Neuronal stem cell (in vitro differentiated cells): Measurements from ENCODE around the gene TEPSIN.

ENCODE experiments used
- DNase-seq: peaks from one replicate; pipeline ENCODE4 v3.0.0-alpha.2; 2013; ENCODE audit warnings: low spot score
- H2AFZ ChIP-seq: one replicate; pipeline ENCODE4 v1.6.1; 2013; ENCODE audit warnings: mild to moderate bottlenecking, low read length, inconsistent platforms
- H2AK5ac ChIP-seq: 2 replicates; pipeline ENCODE4 v1.6.1; 2013; ENCODE audit warnings: low read depth, mild to moderate bottlenecking, inconsistent platforms, low read length, moderate library complexity, mixed read lengths
- H2BK120ac ChIP-seq: 2 replicates; pipeline ENCODE4 v1.6.1; 2013; ENCODE audit warnings: low read depth, mild to moderate bottlenecking, inconsistent platforms, low read length, moderate library complexity, mixed read lengths
- H2BK12ac ChIP-seq: one replicate; pipeline ENCODE4 v1.6.1; 2013; ENCODE audit warnings: low read length, inconsistent platforms
- H2BK15ac ChIP-seq: 2 replicates; pipeline ENCODE4 v1.6.1; 2013; ENCODE audit warnings: mild to moderate bottlenecking, low read length, inconsistent platforms, mixed read lengths
- H2BK5ac ChIP-seq: one replicate; pipeline ENCODE4 v1.6.1; 2013; ENCODE audit warnings: inconsistent platforms, mild to moderate bottlenecking, low read length, moderate library complexity
- H3K14ac ChIP-seq: one replicate; pipeline ENCODE4 v1.6.1; 2013; ENCODE audit warnings: low read length, inconsistent platforms
- H3K18ac ChIP-seq: 2 replicates; pipeline ENCODE4 v1.6.1; 2013; ENCODE audit warnings: low read length, inconsistent platforms
- H3K23ac ChIP-seq: 2 replicates; pipeline ENCODE4 v1.6.1; 2013; ENCODE audit warnings: low read depth, mild to moderate bottlenecking, mixed read lengths, low read length, inconsistent platforms; ENCODE audit not compliant: poor library complexity
- H3K27ac ChIP-seq: replicated peaks from 3 replicates; pipeline ENCODE4 v1.5.1; 2013; ENCODE audit warnings: low read length, inconsistent platforms
- H3K27me3 ChIP-seq, 3 experiments: 2 replicates each; pipeline ENCODE4 v1.6.1; 2013; ENCODE audit warnings: low read length in 3 of 3, mild to moderate bottlenecking in 2 of 3, inconsistent platforms in 1 of 3, low read depth in 1 of 3, mixed read lengths in 1 of 3, moderate library complexity in 1 of 3; ENCODE audit not compliant: control insufficient read depth in 3 of 3, insufficient read depth in 3 of 3
- H3K36me3 ChIP-seq, 2 donors: replicated peaks in 1 of 2; 2 replicates each; pipeline ENCODE4 v1.6.1; 2013; ENCODE audit warnings: low read length in 2 of 2; ENCODE audit not compliant: control insufficient read depth in 2 of 2, insufficient read depth in 2 of 2
- H3K4ac ChIP-seq: 2 replicates; pipeline ENCODE4 v1.6.1; 2013; ENCODE audit warnings: inconsistent platforms, mild to moderate bottlenecking, low read length, moderate library complexity
- H3K4me1 ChIP-seq, 2 donors: 1 replicate in 1 of 2; 2 replicates in 1 of 2; pipeline ENCODE4 v1.6.1; 2013; ENCODE audit warnings: low read length in 2 of 2, low read depth in 1 of 2; ENCODE audit not compliant: control insufficient read depth in 2 of 2, insufficient read depth in 1 of 2
- H3K4me2 ChIP-seq: one replicate; pipeline ENCODE4 v1.6.1; 2013; ENCODE audit warnings: mild to moderate bottlenecking, low read length, inconsistent platforms; ENCODE audit not compliant: insufficient read depth, poor library complexity, severe bottlenecking
- H3K4me3 ChIP-seq, 2 donors: 2 replicates each; pipeline ENCODE4 v1.5.1; 2013; ENCODE audit warnings: low read length in 2 of 2, mild to moderate bottlenecking in 2 of 2, inconsistent platforms in 1 of 2, moderate library complexity in 1 of 2
- H3K79me1 ChIP-seq: one replicate; pipeline ENCODE4 v1.6.1; 2013; ENCODE audit warnings: low read depth, mild to moderate bottlenecking, inconsistent platforms, low read length, moderate library complexity
- H3K9ac ChIP-seq: one replicate; pipeline ENCODE4 v1.6.1; 2013; ENCODE audit warnings: mild to moderate bottlenecking, low read depth, low read length, inconsistent platforms; ENCODE audit not compliant: poor library complexity
- H3K9me3 ChIP-seq, 2 donors: replicated peaks in 1 of 2; 2 replicates each; pipeline versions ENCODE3 to v1.6.1; 2013; ENCODE audit warnings: low read length in 2 of 2, mild to moderate bottlenecking in 2 of 2, inconsistent platforms in 1 of 2, low read depth in 1 of 2, mixed read lengths in 1 of 2, moderate library complexity in 1 of 2; ENCODE audit not compliant: control insufficient read depth in 2 of 2, insufficient read depth in 1 of 2
- H4K8ac ChIP-seq: one replicate; pipeline ENCODE4 v1.6.1; 2013; ENCODE audit warnings: low read depth, mild to moderate bottlenecking, inconsistent platforms, low read length, moderate library complexity
- H4K91ac ChIP-seq: one replicate; pipeline ENCODE4 v1.6.1; 2013; ENCODE audit warnings: low read length, low read depth, mild to moderate bottlenecking, inconsistent platforms; ENCODE audit not compliant: poor library complexity
- WGBS, 2 donors: extraction: QIAGEN DNeasy Blood & Tissue Kit; methylation state at CpG; one replicate each; pipeline ENCODE4 v1.1.7; 2013; ENCODE audit warnings: missing lambda C conversion rate in 2 of 2, mixed read lengths in 1 of 2; ENCODE audit not compliant: insufficient read length in 2 of 2, insufficient replicate concordance in 1 of 2; ENCODE audit errors: extremely low coverage in 2 of 2; 5-methylcytosine and 5-hydroxymethylcytosine counted together

Gene TEPSIN

DNA sequence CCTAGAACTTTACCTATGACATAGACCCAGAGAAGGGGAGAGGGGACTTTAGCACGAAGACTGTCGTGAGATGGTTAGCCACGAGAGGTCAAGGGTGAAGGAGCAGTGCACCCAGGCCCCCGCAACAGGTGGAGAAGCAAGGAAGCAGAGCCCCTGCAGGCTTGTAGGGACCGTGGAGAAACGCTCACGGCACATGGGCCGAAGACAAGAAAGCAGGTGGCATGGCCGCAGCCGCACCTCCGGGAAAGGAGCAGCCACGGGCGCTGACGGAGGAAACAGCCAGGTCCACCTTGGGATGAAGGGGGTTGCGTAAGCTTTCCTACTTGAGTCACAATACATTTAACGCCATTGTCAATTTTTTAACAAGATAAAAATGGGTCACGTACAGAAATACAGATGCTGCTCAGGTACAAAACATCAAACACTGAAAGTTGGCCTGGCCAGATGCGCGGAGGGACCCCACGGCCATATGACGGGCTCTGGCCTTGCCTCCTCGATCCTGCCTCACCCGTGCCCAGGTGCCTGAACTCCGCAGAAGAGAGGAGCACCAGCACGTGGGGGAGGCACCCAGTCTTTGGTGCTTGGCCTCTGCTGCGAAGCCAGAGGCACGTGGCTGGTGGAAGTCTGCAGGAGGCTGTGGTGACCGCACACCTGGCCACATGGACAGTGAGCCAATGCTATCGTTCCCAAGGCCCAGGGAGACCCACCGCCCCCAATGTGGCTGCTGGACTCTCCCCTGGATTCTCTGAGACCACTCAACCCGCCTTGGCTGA is 35.0 kb upstream of the TEPSIN start:
- no peak overlapping the region for H2BK120ac ChIP-seq
- H3K4ac ChIP-seq = no peak overlapping the region
- no peak for DNase-seq
- H3K23ac ChIP-seq = peak overlapping the region; percentile 87
- no peak overlapping the region for H2BK15ac ChIP-seq
- H3K27me3 ChIP-seq = no peaks in the 10 kb centered on the region
- H3K79me1 ChIP-seq = no peaks in the 10 kb centered on the region
- H3K4me3 ChIP-seq = no peak overlapping the region
- peaks cover 14 to 76% of the 10 kb centered on the region in 2 donors for H3K36me3 ChIP-seq
- H3K18ac ChIP-seq = no peak overlapping the region
- no peak overlapping the region for H2AK5ac ChIP-seq
- H2AFZ ChIP-seq = no peak overlapping the region
- no peak overlapping the region for H4K8ac ChIP-seq
- no peak overlapping the region for H3K14ac ChIP-seq
- no peak overlapping the region for H3K4me2 ChIP-seq
- no peaks in the 10 kb centered on the region for H3K9me3 ChIP-seq
- no peak overlapping the region for H4K91ac ChIP-seq
- H2BK12ac ChIP-seq = no peak overlapping the region
- peak overlapping the region; percentile 75 for H3K9ac ChIP-seq
- no peaks in the 10 kb centered on the region for H3K4me1 ChIP-seq
- peak overlapping the region; percentile 32 for H2BK5ac ChIP-seq
- no peak overlapping the region for H3K27ac ChIP-seq
- WGBS, 2 donors = no CpG with 5 or more reads among the region's 31 CpGs

- H3K36me3 ChIP-seq = peaks cover 14 to 86% of the 10 kb centered on the region in 2 donors
- H3K4me3 ChIP-seq = no peak overlapping the region
- no peak overlapping the region for H3K4ac ChIP-seq
These were observed 33.8 kb upstream of the TEPSIN start for GRCh38 chr17:81272616-81273015.

DNA sequence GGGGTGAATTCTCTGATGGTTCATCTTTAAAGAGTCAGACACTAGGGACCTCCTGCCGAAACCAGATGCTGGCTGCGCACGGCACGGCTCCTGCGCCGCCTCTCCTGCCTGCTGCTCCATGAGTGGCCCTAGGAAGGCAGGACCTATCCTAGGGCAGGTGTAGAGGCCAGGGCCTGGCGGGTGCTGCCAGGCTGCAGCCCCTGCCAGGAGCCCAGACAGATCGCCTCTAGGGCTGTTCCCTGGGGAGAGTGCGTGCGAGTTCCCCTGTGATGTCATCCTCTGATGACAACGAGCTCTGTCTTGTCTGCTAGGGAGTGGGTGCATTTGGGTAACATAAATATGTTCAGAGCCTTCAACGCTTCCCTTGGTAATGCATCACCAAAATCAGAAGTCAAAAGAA is 32.4 kb upstream of the TEPSIN start:
- Histone ChIP-seq H2BK12ac (no peak overlapping the region), H3K4me2 (no peak overlapping the region), H3K14ac (no peak overlapping the region), H3K18ac (no peak overlapping the region), H2BK15ac (no peak overlapping the region), H4K91ac (no peak overlapping the region), H3K9ac (no peak overlapping the region), H3K4me1 (peaks cover 0 to 2% of the 10 kb centered on the region in 2 donors), H4K8ac (no peak overlapping the region), H3K27me3 (no peaks in the 10 kb centered on the region), H3K23ac (no peak overlapping the region), H2BK5ac (no peak overlapping the region), H3K4ac (no peak overlapping the region), H3K79me1 (no peaks in the 10 kb centered on the region), H3K27ac (no peak overlapping the region), H3K36me3 (peaks cover 11 to 84% of the 10 kb centered on the region in 2 donors), H3K9me3 (peaks cover 0 to 2% of the 10 kb centered on the region in 2 donors), H3K4me3 (no peak overlapping the region), H2AK5ac (no peak overlapping the region), H2BK120ac (no peak overlapping the region), H2AFZ (no peak overlapping the region)
- no peak for DNase-seq
- no CpG with 5 or more reads among the region's 12 CpGs for WGBS, 2 donors

More at GRCh38 chr17:81272616-81273015, 33.8 kb upstream of the TEPSIN start:
- Histone ChIP-seq H3K18ac (no peak overlapping the region), H2BK12ac (no peak overlapping the region), H2BK120ac (no peak overlapping the region), H2BK5ac (no peak overlapping the region), H4K91ac (no peak overlapping the region), H3K9ac (no peak overlapping the region), H3K27me3 (no peaks in the 10 kb centered on the region), H3K9me3 (peaks cover 0 to 2% of the 10 kb centered on the region in 2 donors), H3K27ac (no peak overlapping the region), H2AK5ac (no peak overlapping the region), H2AFZ (no peak overlapping the region), H3K79me1 (no peaks in the 10 kb centered on the region), H2BK15ac (no peak overlapping the region), H3K23ac (no peak overlapping the region), H3K4me2 (no peak overlapping the region), H3K14ac (no peak overlapping the region), H4K8ac (no peak overlapping the region), H3K4me1 (peaks cover 0 to 2% of the 10 kb centered on the region in 2 donors)
- no peak for DNase-seq
- no CpG with 5 or more reads among the region's 12 CpGs for WGBS, 2 donors

DNA sequence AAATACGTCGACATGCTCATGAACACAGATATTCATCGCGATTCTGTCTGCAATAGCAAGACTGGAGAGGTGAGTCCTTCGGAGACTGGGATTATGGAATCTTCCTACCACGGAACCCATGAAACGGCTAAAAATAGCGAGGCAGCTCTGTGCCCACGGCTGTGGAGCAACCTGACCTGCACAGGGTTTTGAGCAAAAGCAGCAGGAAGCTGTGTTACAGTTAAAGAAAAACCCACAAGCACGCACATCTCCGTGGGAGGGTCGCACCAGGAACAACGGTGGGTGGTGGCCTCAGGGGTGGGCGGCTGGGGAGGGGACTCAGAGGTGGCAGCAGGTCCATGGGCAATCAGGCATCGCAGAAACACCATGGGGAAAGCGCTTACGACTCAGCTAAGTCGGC is 31.4 kb upstream of the TEPSIN start:
- H3K4me2 ChIP-seq = no peak overlapping the region
- H2BK5ac ChIP-seq = no peak overlapping the region
- H3K9ac ChIP-seq = no peak overlapping the region
- H3K18ac ChIP-seq = no peak overlapping the region
- DNase-seq = no peak
- H3K27me3 ChIP-seq = no peaks in the 10 kb centered on the region
- H3K27ac ChIP-seq = no peak overlapping the region
- H3K36me3 ChIP-seq = peaks cover 11 to 86% of the 10 kb centered on the region in 2 donors
- peaks cover 0 to 2% of the 10 kb centered on the region in 2 donors for H3K9me3 ChIP-seq
- no CpG with 5 or more reads among the region's 18 CpGs for WGBS, 2 donors
- no peak overlapping the region for H3K14ac ChIP-seq
- H2AK5ac ChIP-seq = no peak overlapping the region
- no peak overlapping the region for H2BK15ac ChIP-seq
- H3K4me3 ChIP-seq = no peak overlapping the region
- no peak overlapping the region for H3K4ac ChIP-seq
- H3K4me1 ChIP-seq = peaks cover 0 to 2% of the 10 kb centered on the region in 2 donors
- no peak overlapping the region for H4K8ac ChIP-seq
- no peak overlapping the region for H3K23ac ChIP-seq
- H2BK12ac ChIP-seq = no peak overlapping the region
- no peak overlapping the region for H2BK120ac ChIP-seq
- H2AFZ ChIP-seq = no peak overlapping the region
- H4K91ac ChIP-seq = no peak overlapping the region
- H3K79me1 ChIP-seq = no peaks in the 10 kb centered on the region
